Activated CD8-positive, alpha-beta memory T cell treated with anti-CD3 and anti-CD28 coated beads, Interleukin-2, amount 50 U/mL, for 48 hours (primary cell): Measurements from ENCODE around the gene ACY1.

Experiments
- DNase-seq: peaks from one replicate; pipeline ENCODE4 v3.0.0-alpha.2; 2020

Gene ACY1

DNA sequence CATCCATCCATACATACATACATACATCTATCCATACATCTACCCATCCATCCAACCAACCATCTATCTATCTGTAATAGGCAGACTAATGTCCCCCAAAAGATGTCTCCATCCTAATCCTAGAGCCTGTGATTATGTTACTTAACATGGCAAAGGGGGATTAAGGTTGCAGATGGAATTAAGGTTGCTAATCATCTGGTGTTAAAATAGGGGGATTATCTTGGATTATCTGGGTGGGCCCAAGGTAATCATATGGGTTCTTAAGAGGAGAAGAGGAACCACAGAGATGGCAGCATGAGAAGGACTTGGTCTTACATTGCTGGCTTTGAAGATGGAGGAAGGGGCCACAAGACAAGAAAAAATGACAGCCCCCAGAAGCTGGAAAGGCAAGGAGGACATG lies 27.1 kb downstream of the ACY1 start:
- DNase-seq, result no peak

- no peak for DNase-seq
Measured at GRCh38 chr3:52012699-52013098, 29.4 kb downstream of the ACY1 start.

DNA sequence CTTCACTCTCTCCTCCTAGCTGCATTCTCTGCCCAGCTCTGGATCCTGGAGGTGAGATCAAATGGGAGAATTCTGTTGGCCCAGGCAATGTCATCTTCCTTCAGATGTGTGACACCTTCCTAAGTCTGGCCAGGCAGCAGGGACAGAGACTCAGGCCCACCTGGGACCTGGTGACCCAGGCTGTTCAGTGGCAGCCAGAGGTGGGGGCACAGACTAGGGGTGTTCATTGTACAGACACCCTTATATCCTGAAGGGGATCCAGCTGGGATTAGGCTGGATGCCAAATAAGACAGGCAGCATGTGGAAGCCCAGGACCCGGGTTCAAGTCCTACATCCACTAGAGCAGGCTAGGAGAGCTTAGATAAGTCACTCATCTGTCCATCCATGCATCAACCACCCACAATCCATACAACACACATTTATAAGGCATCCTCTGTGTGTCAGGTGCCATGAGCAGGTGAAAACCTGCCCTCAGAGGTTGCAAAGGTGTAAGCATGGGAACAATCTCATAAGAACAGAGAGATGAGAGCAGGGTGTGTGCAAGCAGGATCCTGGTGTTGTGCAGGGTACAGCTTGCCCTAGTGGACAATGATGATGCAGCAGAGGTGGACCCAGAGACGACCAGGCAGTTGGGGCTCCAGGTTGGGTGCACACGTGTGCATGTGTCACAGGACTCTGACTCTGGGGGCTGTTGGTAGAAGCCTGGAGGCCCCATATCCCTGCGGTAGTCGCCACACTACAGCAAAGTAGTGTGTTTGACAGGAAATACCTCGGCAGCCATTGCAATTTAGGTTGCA lies 30.7 kb downstream of the ACY1 start:
- no peak for DNase-seq

DNA sequence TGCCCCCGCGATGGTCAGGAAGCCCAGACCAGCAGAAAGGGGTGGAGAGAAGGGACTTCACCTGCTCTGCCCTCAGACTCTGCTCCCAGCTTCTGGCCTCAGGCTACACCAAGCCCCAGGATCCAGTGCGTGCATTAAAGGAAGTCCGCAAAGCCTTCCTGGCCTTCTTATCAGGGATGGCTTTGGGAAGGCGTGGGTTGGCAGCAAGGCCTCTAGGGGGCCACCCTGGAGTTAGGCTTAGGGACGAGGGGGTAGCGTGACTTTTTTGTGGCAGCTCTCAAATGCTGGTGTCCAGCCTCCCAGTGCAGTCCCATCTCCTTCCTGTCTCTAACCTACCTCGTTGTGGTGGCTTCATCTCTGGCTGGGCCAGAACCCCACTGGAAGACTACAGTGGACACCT lies 31.3 kb downstream of the ACY1 start:
- no peak for DNase-seq

DNA sequence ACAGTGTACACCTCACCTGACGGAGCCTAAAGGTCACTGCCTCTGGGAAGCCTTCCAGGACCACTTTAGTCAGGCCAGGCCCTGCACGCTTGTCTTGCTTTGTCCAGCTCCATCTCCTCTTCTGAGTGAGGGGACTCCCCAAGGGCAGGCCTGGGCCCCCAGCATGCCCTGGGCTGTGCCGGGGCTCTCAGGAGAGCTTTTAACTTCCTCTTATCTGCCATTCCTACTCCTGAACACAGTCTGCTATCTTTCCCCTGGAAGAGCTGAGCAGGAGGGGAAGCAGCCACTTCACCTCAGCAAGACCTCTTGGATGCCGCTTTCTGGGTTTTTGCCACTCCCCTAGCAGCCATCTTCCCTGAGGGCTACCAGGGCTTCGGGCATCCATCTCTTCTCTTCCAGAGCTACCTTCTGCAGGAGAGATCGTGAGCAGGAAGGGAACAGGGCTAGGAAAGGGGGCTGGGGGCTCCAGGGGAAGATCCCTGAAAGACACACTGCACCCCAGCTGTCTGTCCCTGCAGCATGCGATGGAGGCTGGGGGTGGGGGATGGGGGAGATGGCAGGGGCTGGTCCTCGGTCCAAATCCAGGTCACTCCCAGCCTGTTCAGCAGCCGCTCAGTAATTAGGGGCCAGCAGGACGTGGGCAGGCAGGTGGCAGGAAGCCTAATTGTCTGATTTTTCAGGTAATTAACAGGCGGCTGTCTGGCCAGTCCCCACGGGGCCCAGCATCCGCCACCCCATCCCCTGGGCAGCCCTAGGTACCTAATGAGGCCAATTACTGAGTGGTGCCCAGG lies 32.3 kb downstream of the ACY1 start:
- DNase-seq, result no peak

GRCh38 chr3:52017586-52017985 lies 34.3 kb downstream of the ACY1 start:
- no peak for DNase-seq

DNA sequence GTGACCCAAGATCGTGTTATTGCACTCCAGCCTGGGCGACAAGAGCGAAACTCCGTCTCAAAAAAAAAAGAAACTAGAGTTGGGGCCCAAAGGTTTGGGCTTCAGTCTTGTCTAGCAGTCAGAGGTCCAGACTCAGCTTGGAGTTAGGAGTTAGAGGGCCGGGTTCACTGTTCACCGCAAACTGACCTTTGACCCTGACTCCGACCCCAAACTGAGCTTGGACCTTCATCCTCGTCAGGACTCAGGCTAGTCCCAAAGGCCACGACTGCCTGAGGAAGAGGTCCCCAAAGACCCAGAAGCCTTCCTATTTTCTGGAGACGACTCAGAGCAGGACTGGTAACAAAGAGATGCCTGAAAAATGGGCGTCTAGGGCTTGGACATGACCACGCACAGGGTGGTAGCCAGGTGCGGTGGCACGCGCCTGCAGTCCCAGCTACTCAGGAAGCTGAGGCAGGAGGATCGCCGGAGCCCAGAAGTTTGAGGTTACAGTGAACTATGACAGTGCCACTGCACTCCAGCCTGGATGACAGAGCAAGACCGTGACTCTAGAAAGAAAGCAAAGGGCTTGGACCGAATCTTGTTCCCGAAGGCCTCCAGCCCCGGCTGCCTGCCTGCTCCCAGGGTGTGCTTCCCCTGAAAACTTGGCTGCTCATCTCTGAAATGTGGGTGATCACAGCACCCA lies 35.1 kb downstream of the ACY1 start:
- no peak for DNase-seq

DNA sequence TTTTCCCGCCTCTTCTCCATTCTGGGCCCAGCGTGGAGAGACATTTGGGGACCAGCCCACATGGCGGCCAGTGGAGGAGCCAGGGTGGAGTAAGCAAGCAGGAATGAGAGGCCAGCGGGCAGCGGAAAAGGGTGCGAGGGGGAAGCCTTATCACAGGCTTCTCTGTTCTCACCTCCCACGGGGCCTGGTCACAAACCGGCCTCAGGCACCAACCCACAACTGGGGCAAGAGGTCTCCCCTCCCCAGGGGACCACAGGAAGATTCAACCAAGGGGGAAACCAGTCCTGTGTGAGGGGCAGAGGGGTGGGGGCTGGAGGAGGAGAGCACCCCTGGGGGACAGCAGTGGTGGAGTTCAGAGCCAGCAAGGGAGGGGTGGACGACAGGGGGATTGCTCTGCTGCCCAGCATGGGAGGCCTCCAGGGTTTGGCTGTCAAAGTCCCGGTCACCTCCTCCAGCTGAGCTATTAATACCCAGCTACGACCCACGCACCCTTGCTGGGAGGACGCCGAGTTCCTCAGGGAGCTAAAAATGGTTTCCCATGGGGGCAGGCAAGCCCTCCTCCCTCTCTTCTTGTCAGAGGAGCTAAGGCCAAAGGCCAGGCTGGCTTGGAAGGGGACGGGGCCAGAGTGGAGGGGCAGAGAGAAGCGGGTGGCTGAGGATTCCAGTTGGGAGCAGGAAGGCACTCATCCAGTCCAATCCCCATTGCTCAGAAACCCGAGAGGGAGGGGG lies 36.2 kb downstream of the ACY1 start:
- no peak for DNase-seq

- no peak for DNase-seq
Measured at GRCh38 chr3:52020796-52021195, 37.5 kb downstream of the ACY1 start.

GRCh38 chr3:52021489-52022268 lies 38.3 kb downstream of the ACY1 start:
- DNase-seq, result no peak

DNA sequence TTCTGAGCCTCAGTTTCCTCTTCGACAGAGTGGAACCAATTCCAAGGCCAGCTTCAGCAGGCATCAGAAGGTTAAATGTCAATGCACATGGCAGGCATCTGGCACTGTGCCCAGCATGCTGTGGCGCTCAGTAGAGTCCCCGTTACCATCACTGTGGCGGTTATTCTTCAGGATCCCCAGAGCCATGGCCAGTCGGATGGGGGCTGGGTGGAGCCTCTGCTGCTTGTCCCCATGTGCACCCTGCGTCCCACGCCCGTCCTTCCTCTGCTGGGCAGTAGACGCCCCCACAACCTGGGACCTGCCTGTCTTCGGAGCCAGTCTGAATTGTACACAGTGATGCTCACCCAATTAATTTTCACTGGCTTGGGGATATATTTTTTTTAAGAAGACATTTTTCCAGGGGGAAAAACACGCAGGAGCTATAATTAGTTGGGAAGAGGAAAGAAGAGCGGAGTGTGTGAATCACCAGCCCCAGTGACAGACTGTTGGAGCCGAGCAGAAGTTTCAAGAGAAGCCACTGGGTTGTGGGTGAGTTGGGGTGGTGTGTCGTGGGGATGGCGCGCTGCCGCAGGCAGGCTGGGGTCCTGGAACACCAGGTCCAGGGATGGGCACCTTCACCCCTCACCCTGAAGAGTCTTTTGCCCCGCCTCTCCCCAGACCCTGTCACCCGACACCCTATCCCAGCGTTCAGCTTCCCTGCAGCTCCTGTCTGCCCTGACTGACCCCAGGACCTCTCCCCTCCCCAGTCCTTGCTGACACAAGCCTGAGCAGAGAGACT lies 39.2 kb downstream of the ACY1 start:
- DNase-seq, result no peak

- DNase-seq, result no peak
Measured at GRCh38 chr3:52023101-52023770, 39.9 kb downstream of the ACY1 start.

DNA sequence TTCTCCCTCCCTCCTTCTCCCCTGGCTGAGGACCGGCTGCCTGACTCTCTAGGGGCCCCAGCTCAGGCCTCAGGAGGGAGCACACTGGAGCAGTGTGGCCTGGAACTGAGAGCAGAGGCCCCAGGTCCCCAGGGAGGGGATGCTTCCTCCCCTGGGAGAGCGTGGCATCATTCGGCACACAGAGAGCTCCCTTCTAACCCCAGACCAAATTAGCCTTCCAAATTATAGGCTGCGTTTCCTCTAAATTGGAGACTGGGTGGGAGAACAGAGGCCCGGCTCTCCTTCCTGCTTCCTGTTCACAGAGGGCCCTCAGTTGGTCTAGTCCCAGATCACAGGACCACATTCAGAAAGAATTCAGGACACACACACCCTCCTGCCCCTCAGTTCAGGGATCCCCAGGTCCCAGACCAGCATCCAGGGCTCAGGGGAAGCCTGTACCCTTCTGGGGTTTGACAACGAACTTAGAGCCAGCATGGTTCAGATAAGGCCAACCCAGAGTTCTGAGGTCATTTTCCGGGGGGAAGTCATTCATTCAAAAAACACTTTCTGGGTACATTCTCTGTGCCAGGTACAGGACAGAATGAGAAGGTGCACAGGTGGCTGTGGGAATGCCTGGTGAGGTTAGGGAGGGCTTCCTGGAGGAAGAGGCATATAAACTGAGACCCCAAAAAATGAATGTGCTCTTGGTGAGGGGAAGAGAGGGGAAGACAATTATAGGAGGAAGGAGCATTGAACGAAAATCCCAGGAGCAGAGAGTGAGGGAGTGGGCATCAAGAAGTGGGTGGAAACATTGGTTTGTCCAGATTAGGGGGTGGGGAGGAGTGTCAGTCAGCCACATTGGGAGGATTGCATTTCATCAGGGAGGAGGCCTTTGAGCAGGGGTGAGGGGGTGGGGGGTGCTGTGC lies 40.8 kb downstream of the ACY1 start:
- no peak for DNase-seq

DNA sequence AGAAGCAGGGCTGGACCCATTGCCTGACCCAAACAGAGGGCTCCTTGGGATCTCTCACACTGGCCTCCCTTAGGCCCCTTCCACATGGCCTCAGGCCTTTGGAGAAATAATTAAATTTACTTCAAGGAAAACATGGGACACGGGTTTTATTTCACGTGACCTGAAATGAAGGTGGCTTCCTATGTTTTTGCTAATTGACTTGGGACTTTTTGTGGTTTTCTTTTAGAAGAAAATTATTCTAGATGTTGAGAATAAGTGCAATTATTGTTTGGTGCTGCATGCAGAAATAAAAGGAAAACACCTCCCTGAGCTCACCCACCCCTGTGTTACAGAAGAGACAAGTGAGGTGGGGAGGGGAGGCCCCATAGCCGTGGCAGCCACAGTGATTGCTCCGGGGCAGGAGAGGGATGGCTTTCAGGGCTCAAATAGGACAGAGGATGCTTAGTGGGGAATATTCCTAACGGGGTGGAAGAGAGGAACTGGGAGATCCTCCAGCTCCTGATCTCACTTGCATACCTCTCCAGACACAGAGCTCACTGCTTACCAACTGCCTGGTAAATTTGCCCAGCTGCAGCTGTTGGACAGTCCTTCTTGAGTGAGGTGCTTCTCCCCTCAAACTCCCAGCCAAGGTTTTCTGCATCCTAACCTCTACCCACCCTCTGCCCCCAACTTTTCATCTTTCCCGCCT lies 41.6 kb downstream of the ACY1 start:
- DNase-seq, result no peak

DNA sequence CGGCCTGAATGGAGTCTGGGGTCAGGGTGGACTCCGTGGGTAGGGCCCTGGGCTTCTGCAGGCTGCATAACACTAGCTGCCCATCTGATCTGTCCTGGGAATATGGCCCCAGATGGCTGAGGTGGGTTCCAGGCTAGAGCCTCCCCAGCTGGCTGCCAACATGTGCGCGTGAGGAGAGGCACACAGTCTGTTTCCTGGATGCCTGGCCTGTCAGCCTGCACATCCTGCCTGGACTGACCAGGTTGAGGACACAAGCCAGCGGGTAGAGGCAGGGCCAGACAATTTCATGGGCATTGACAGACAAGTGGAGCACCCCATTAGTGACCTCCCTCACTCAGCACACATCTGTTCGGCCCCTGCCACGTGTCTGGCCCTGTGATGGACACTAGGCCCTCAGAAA lies 42.1 kb downstream of the ACY1 start:
- DNase-seq, result no peak

GRCh38 chr3:52026041-52026440 lies 42.7 kb downstream of the ACY1 start:
- no peak for DNase-seq

DNA sequence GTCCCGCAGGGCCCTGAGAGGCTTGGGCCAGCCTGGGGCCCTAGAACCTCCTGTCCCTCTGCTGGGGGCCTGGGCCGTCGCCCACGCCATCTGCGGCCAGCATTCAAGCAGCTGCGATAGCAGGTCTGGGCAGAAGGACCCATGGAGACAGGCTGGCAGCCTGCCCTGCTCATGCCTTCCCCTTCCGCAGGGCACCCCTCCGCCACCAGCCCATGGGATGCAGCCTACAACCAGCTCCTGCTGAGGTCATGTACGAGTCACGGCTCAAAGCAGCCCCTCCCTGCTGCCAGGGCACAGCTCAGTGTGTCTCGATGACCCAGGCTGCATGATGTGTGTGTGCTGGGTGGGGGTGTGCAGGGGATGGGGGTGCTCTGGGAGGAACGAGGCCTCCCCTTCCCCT lies 45.2 kb downstream of the ACY1 start:
- no peak for DNase-seq

GRCh38 chr3:52029053-52029452 lies 45.7 kb downstream of the ACY1 start:
- DNase-seq, result no peak

- no peak for DNase-seq
Measured at GRCh38 chr3:52029535-52029934, 46.2 kb downstream of the ACY1 start.
